Measurements from ENCODE around the gene XRCC3. TPM values are rescaled to one million over a fixed set of nuclear protein-coding genes. Genes with fewer than 3 reads are reported as not detected.
A peak's percentile ranks its signal among the peaks of the same experiment; 100 is the strongest.
"Not testable (repeated sequence)": the region's sequence is repeated elsewhere in the genome, so short reads cannot be mapped to it uniquely, and the experiment has no call there.

The XRCC3 gene
- total RNA-seq, 6 donors from 2014 or later: 2.4 to 16.8 (median 5.8) TPM

GRCh38 chr14:103694572-103695026, 20.7 kb downstream of the XRCC3 start:
- H3K36me3 ChIP-seq: peaks cover 5 to 74% (median 49%) of the 10 kb centered on the region in 4 donors
- WGBS, 2 donors: 89 to 90% methylated on average over 19 to 20 of the region's 20 CpGs
- TF ChIP-seq EP300 (IDR thresholded peaks at IDR 0.05): no peak
- TF ChIP-seq CTCF (IDR thresholded peaks at IDR 0.05): no peak
- no peak for TF ChIP-seq POLR2AphosphoS5 (IDR thresholded peaks at IDR 0.05)
- no peak for TF ChIP-seq POLR2A (IDR thresholded peaks at IDR 0.05)
- ATAC-seq (ENCODE audit: low FRiP score in 2 of 2) (no peak), DNase-seq (no peak)
- H3K27ac ChIP-seq: no peak overlapping the region
- peaks cover 18 to 62% (median 42%) of the 10 kb centered on the region in 4 donors for H3K4me1 ChIP-seq
- no peak overlapping the region for H3K4me3 ChIP-seq
- H3K27me3 ChIP-seq: no peaks in the 10 kb centered on the region
- H3K9me3 ChIP-seq: no peaks in the 10 kb centered on the region

GRCh38 chr14:103693515-103693914, 21.7 kb downstream of the XRCC3 start:
- DNase-seq (peak; percentile 83 to 93), ATAC-seq (ENCODE audit: low FRiP score in 2 of 2) (peak; percentile 38 to 87)
- H3K27ac ChIP-seq: peak overlapping the region in 2 of 4 donors; percentile 6 to 7
- no peak for TF ChIP-seq EP300 (IDR thresholded peaks at IDR 0.05)
- peak in 1 of 2 donors; percentile 23 for TF ChIP-seq POLR2AphosphoS5 (IDR thresholded peaks at IDR 0.05)
- peaks cover 5 to 74% (median 42%) of the 10 kb centered on the region in 4 donors for H3K36me3 ChIP-seq
- no peaks in the 10 kb centered on the region for H3K27me3 ChIP-seq
- H3K9me3 ChIP-seq: no peaks in the 10 kb centered on the region
- 71 to 79% methylated on average over 22 of the region's 22 CpGs for WGBS, 2 donors
- no peak overlapping the region for H3K4me3 ChIP-seq
- peaks cover 25 to 55% (median 35%) of the 10 kb centered on the region in 4 donors for H3K4me1 ChIP-seq

GRCh38 chr14:103692871-103693270, 22.4 kb downstream of the XRCC3 start:
- H3K27ac ChIP-seq: peak overlapping the region in 1 of 4 donors; percentile 7
- peaks cover 25 to 48% (median 30%) of the 10 kb centered on the region in 4 donors for H3K4me1 ChIP-seq

GRCh38 chr14:103692159-103692558, 23.1 kb downstream of the XRCC3 start:
- Histone ChIP-seq H3K9me3 (no peaks in the 10 kb centered on the region), H3K4me1 (peaks cover 20 to 41% (median 23%) of the 10 kb centered on the region in 4 donors), H3K27ac (no peak overlapping the region), H3K27me3 (no peaks in the 10 kb centered on the region), H3K4me3 (no peak overlapping the region), H3K36me3 (peaks cover 5 to 73% (median 37%) of the 10 kb centered on the region in 4 donors)
- TF ChIP-seq POLR2AphosphoS5 (IDR thresholded peaks at IDR 0.05) (no peak), EP300 (IDR thresholded peaks at IDR 0.05) (no peak), POLR2A (IDR thresholded peaks at IDR 0.05) (no peak), CTCF (IDR thresholded peaks at IDR 0.05) (no peak)
- DNase-seq: no peak
- whole genome bisulfite sequencing, 2 donors: 92 to 96% methylated on average over 15 to 17 of the region's 17 CpGs
- no peak for ATAC-seq (ENCODE audit: low FRiP score in 2 of 2)

More at GRCh38 chr14:103692871-103693270, 22.4 kb downstream of the XRCC3 start:
- H3K9me3 ChIP-seq: no peaks in the 10 kb centered on the region
- H3K27me3 ChIP-seq: no peaks in the 10 kb centered on the region
- no peak for DNase-seq
- no peak for ATAC-seq (ENCODE audit: low FRiP score in 2 of 2)
- WGBS, 2 donors: 65 to 70% methylated on average over 11 to 12 of the region's 12 CpGs
- no peak for TF ChIP-seq POLR2AphosphoS5 (IDR thresholded peaks at IDR 0.05)
- no peak for TF ChIP-seq EP300 (IDR thresholded peaks at IDR 0.05)
- no peak for TF ChIP-seq POLR2A (IDR thresholded peaks at IDR 0.05)
- TF ChIP-seq CTCF (IDR thresholded peaks at IDR 0.05): no peak
- H3K36me3 ChIP-seq: peaks cover 5 to 74% (median 41%) of the 10 kb centered on the region in 4 donors
- no peak overlapping the region for H3K4me3 ChIP-seq

GRCh38 chr14:103691655-103692054, 23.6 kb downstream of the XRCC3 start:
- H3K27me3 ChIP-seq; H3K4me3 ChIP-seq; H3K9me3 ChIP-seq; ATAC-seq (ENCODE audit: low FRiP score in 2 of 2); DNase-seq; H3K27ac ChIP-seq: not testable (repeated sequence)
- peaks cover 5 to 78% (median 42%) of the 10 kb centered on the region in 4 donors for H3K36me3 ChIP-seq
- 89 to 94% methylated on average over 5 of the region's 5 CpGs for WGBS, 2 donors
- H3K4me1 ChIP-seq: peaks cover 15 to 36% (median 18%) of the 10 kb centered on the region in 4 donors

- H3K27me3 ChIP-seq: no peaks in the 10 kb centered on the region
- H3K36me3 ChIP-seq: peaks cover 5 to 85% (median 53%) of the 10 kb centered on the region in 4 donors
- H3K9me3 ChIP-seq: no peaks in the 10 kb centered on the region
- no peak for ATAC-seq (ENCODE audit: low FRiP score in 2 of 2)
- H3K4me1 ChIP-seq: peaks cover 3 to 23% (median 11%) of the 10 kb centered on the region in 4 donors
- 89 to 94% methylated on average over 7 to 8 of the region's 8 CpGs for WGBS, 2 donors
- TF ChIP-seq EP300 (IDR thresholded peaks at IDR 0.05) (no peak), POLR2AphosphoS5 (IDR thresholded peaks at IDR 0.05) (no peak), CTCF (IDR thresholded peaks at IDR 0.05) (no peak), POLR2A (IDR thresholded peaks at IDR 0.05) (no peak)
- H3K4me3 ChIP-seq: no peak overlapping the region
- peak overlapping the region in 2 of 4 donors; percentile 45 to 51 for H3K27ac ChIP-seq
- no peak for DNase-seq
These were observed 24.9 kb downstream of the XRCC3 start for GRCh38 chr14:103690332-103690731.

Measured in upper lobe of left lung (tissue), 6 donors.